Gastroesophageal sphincter (tissue), 4 donors: ENCODE results near the gene PXYLP1. TPM values are rescaled to one million over a fixed set of nuclear protein-coding genes. Genes with fewer than 3 reads are reported as not detected.

Experiments
- ATAC-seq: fragments of 150-250 bp; one replicate; pipeline ENCODE4 v1.9.1; 2016; ENCODE audit warnings: mild to moderate bottlenecking, moderate library complexity
- H3K27ac ChIP-seq, 4 donors: fragments of 200-600 bp; sonication (generic) in 3 of 4; 1 replicate in 3 of 4; 2 replicates in 1 of 4; pipeline ENCODE4 v1.5.1; 2016 to 2019
- H3K27me3 ChIP-seq: fragments of 200-600 bp; sonication (generic); one replicate; pipeline ENCODE4 v1.5.1; 2019
- H3K36me3 ChIP-seq, 2 donors: fragments of 200-600 bp; sonication (generic); one replicate each; pipeline ENCODE4 v1.5.1; 2019; ENCODE audit warnings: control low read depth in 1 of 2
- H3K4me1 ChIP-seq, 3 donors: fragments of 200-600 bp; sonication (generic); 1 replicate in 2 of 3; 2 replicates in 1 of 3; pipeline ENCODE4 v1.5.1; 2016 to 2019; ENCODE audit warnings: control low read depth in 2 of 3
- H3K4me3 ChIP-seq, 2 donors: fragments of 200-600 bp; sonication (generic); one replicate each; pipeline ENCODE4 v1.5.1; 2019; ENCODE audit warnings: mild to moderate bottlenecking in 1 of 2, moderate library complexity in 1 of 2
- H3K9me3 ChIP-seq, 3 donors: fragments of 200-600 bp; sonication (generic); one replicate each; pipeline ENCODE4 v1.5.1; 2017 to 2019; ENCODE audit warnings: control low read depth in 2 of 3
- CTCF ChIP-seq, 4 experiments: fragments of 200-600 bp in 2 of 4; fragments of 450-650 bp in 2 of 4; sonication (generic) in 1 of 4; IDR thresholded peaks; one replicate each; pipeline ENCODE4 v1.5.1; 2017 to 2019; ENCODE audit warnings: antibody characterized with exemption in 4 of 4, mild to moderate bottlenecking in 2 of 4, moderate library complexity in 2 of 4
- EP300 ChIP-seq: sonication (generic); formaldehyde crosslinking; IDR thresholded peaks from one replicate; pipeline ENCODE4 v1.6.1; 2017; ENCODE audit warnings: antibody characterized with exemption, mild to moderate bottlenecking
- POLR2A ChIP-seq, 2 donors: fragments of 450-650 bp; IDR thresholded peaks; one replicate each; pipeline ENCODE4 v1.6.1; 2017; ENCODE audit warnings: antibody characterized with exemption in 2 of 2, mild to moderate bottlenecking in 2 of 2, moderate library complexity in 1 of 2
- POLR2AphosphoS5 ChIP-seq: sonication (generic); formaldehyde crosslinking; IDR thresholded peaks from one replicate; pipeline ENCODE4 v1.6.1; 2017; ENCODE audit warnings: antibody characterized with exemption
- whole genome bisulfite sequencing, 2 donors: methylation state at CpG; one replicate each; pipeline ENCODE4 v1.1.5; 2018; ENCODE audit warnings: low coverage in 1 of 2; 5-methylcytosine and 5-hydroxymethylcytosine counted together
- total RNA-seq, 4 donors: library from RNA; depleted of rRNA; stranded (reverse); fragments of >200 nt; gene quantifications; one replicate each; pipeline ENCODE4 v1.1.0, GENCODE V29; 2016

The PXYLP1 gene
- total RNA-seq, 4 donors from 2014 or later: 6.5 to 16.9 (median 10.0) TPM

- H3K27ac ChIP-seq: no peak overlapping the region
- H3K4me1 ChIP-seq: no peaks in the 10 kb centered on the region
- 81% methylated on average over 5 of the region's 5 CpGs for WGBS, 2 donors
- no peaks in the 10 kb centered on the region for H3K36me3 ChIP-seq
- H3K4me3 ChIP-seq: no peak overlapping the region
- no peaks in the 10 kb centered on the region for H3K9me3 ChIP-seq
- no peak for ATAC-seq
- TF ChIP-seq POLR2AphosphoS5 (no peak), EP300 (no peak), CTCF (IDR thresholded peaks at IDR 0.05) (no peak), POLR2A (IDR thresholded peaks at IDR 0.05) (no peak)
- no peaks in the 10 kb centered on the region for H3K27me3 ChIP-seq
These were observed 110.8 kb downstream of the PXYLP1 start for GRCh38 chr3:141342386-141342785.

- H3K4me1 ChIP-seq: no peaks in the 10 kb centered on the region
- H3K4me3 ChIP-seq: no peak overlapping the region
- no peaks in the 10 kb centered on the region for H3K36me3 ChIP-seq
- ATAC-seq: no peak
- no peak overlapping the region for H3K27ac ChIP-seq
- H3K9me3 ChIP-seq: no peaks in the 10 kb centered on the region
- WGBS, 2 donors: 44 to 83% methylated on average over 1 to 2 of the region's 2 CpGs
- H3K27me3 ChIP-seq: no peaks in the 10 kb centered on the region
- TF ChIP-seq POLR2AphosphoS5 (no peak), POLR2A (IDR thresholded peaks at IDR 0.05) (no peak), CTCF (IDR thresholded peaks at IDR 0.05) (no peak)
These were observed 111.5 kb downstream of the PXYLP1 start for GRCh38 chr3:141343077-141343476.

GRCh38 chr3:141343865-141344271 is 112.2 kb downstream of the PXYLP1 start:
- no peak for ATAC-seq
- Histone ChIP-seq H3K36me3 (no peaks in the 10 kb centered on the region), H3K4me3 (no peak overlapping the region), H3K4me1 (no peaks in the 10 kb centered on the region), H3K9me3 (no peaks in the 10 kb centered on the region), H3K27ac (no peak overlapping the region), H3K27me3 (no peaks in the 10 kb centered on the region)
- WGBS, 2 donors: 70 to 75% methylated on average over 2 to 3 of the region's 3 CpGs
- TF ChIP-seq EP300 (no peak), POLR2AphosphoS5 (no peak), CTCF (IDR thresholded peaks at IDR 0.05) (no peak), POLR2A (IDR thresholded peaks at IDR 0.05) (no peak)

Other genes starting within 250 kb of the PXYLP1 start
- 1 to 10 TPM in 3 of 4 donors, under 1 TPM in 1; 0.22 to 3.4 (median 1.2) TPM for gene SPSB4, start 180.5 kb upstream of the PXYLP1 start, total RNA-seq
- gene ZBTB38, start 136.7 kb downstream of the PXYLP1 start, total RNA-seq: 100 to 1,000 TPM; 183 to 225 (median 203) TPM